GM21526 (cell line): Measurements from ENCODE around the gene MTG1.
A peak's percentile ranks its signal among the peaks of the same experiment; 100 is the strongest.
"Not testable (repeated sequence)": the region's sequence is repeated elsewhere in the genome, so short reads cannot be mapped to it uniquely, and the experiment has no call there.

Experiments used
- ATAC-seq: cut with Tn5 transposase; IDR thresholded peaks from one replicate; pipeline ENCODE4 v1.9.1; 2021; ENCODE audit warnings: moderate library complexity; ENCODE audit not compliant: unreplicated experiment, low FRiP score

The MTG1 gene

GRCh38 chr10:133358162-133358924, 35.6 kb upstream of the MTG1 start:
- ATAC-seq: no peak

- ATAC-seq: no peak
Observed at GRCh38 chr10:133358925-133359310, 35.0 kb upstream of the MTG1 start.

- no peak for ATAC-seq
Observed at GRCh38 chr10:133359554-133359971, 34.4 kb upstream of the MTG1 start.

GRCh38 chr10:133359972-133360610, 33.9 kb upstream of the MTG1 start:
- no peak for ATAC-seq

- ATAC-seq: no peak
Observed at GRCh38 chr10:133361227-133361626, 32.7 kb upstream of the MTG1 start.

GRCh38 chr10:133361773-133362441, 32.0 kb upstream of the MTG1 start:
- no peak for ATAC-seq

- no peak for ATAC-seq
Observed at GRCh38 chr10:133362846-133363245, 31.1 kb upstream of the MTG1 start.

GRCh38 chr10:133364645-133365431, 29.1 kb upstream of the MTG1 start:
- no peak for ATAC-seq

GRCh38 chr10:133365461-133366129, 28.4 kb upstream of the MTG1 start:
- ATAC-seq: no peak

GRCh38 chr10:133366130-133366478, 27.9 kb upstream of the MTG1 start:
- no peak for ATAC-seq

GRCh38 chr10:133366751-133367150, 27.2 kb upstream of the MTG1 start:
- no peak for ATAC-seq

- ATAC-seq: not testable (repeated sequence)
Observed at GRCh38 chr10:133367461-133367860, 26.5 kb upstream of the MTG1 start.

- no peak for ATAC-seq
Observed at GRCh38 chr10:133368153-133368552, 25.8 kb upstream of the MTG1 start.

- ATAC-seq: no peak
Observed at GRCh38 chr10:133370030-133370786, 23.7 kb upstream of the MTG1 start.

GRCh38 chr10:133372507-133372906, 21.4 kb upstream of the MTG1 start:
- ATAC-seq: no peak

- peak; percentile 90 for ATAC-seq
Observed at GRCh38 chr10:133373174-133374090, 20.5 kb upstream of the MTG1 start, which contains the start of gene ECHS1. TSS of gene ECHS1 (minus strand) at chr10:133373354. CDS start at chr10:133373333, 21 bp downstream.

- no peak for ATAC-seq
Observed at GRCh38 chr10:133375357-133376115, 18.4 kb upstream of the MTG1 start.

- ATAC-seq: not testable (repeated sequence)
Observed at GRCh38 chr10:133376183-133376582, 17.8 kb upstream of the MTG1 start.
